SK-N-MC (cell line): Measurements from ENCODE around the gene UBIAD1.

ENCODE experiments used
- DNase-seq: peaks from one replicate; pipeline ENCODE4 v3.0.0-alpha.2; 2011; ENCODE audit warnings: low read depth, low spot score
- H3K27ac ChIP-seq: fragments of 200-600 bp; sonication (generic); 2 replicates; pipeline ENCODE4 v1.5.1; 2016; ENCODE audit warnings: mixed run types
- H3K36me3 ChIP-seq: fragments of 200-600 bp; sonication (generic); 2 replicates; pipeline ENCODE4 v1.6.1; 2017; ENCODE audit warnings: antibody characterized with exemption, low read length, mixed read lengths; ENCODE audit not compliant: insufficient read depth
- H3K4me3 ChIP-seq: fragments of 200-600 bp; sonication (generic); 2 replicates; pipeline ENCODE4 v1.5.1; 2016
- H3K9ac ChIP-seq: fragments of 200-600 bp; sonication (generic); 2 replicates; pipeline ENCODE4 v1.8.0; 2017; ENCODE audit warnings: mixed run types, mixed read lengths; ENCODE audit not compliant: insufficient read length
- H3K9me3 ChIP-seq: fragments of 200-600 bp; sonication (generic); 2 replicates; pipeline ENCODE4 v1.6.1; 2017; ENCODE audit warnings: low read depth, mild to moderate bottlenecking, antibody characterized with exemption, low read length, moderate library complexity, mixed read lengths
- EZH2 ChIP-seq: fragments of 200-600 bp; sonication (generic); IDR thresholded peaks from one replicate; pipeline ENCODE4 v1.6.1; 2017; ENCODE audit warnings: antibody characterized with exemption
- FOXP2 ChIP-seq: optimal IDR thresholded peaks from 2 replicates; pipeline ENCODE3; 2011; ENCODE audit warnings: mild to moderate bottlenecking, moderate library complexity; ENCODE audit not compliant: insufficient read depth; ENCODE audit errors: extremely low read length, control extremely low read depth
- POLR2AphosphoS5 ChIP-seq: IDR thresholded peaks from 2 replicates; pipeline ENCODE4 v1.6.1; 2012; ENCODE audit warnings: mild to moderate bottlenecking, low read depth, low read length, borderline replicate concordance

UBIAD1 gene

DNA sequence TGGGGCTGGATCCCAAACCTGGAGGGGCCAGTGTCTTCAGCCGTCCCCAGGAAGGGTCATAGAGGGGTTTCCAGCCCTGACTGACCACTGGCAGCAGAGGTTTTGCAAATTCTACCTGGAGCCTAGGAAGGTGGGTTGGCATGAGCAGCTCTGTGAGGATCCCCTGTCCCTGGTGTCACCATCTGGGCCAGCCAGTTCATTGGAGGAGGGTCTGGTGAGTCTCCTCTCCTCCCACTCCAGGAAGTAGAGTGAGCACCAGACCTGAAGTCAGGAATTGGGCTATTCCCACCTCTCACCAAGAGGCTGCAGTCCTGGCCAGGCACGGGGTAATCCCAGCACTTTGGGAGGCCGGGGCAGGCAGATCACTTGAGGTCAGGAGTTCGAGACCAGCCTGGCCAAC, 57.4 kb downstream of the UBIAD1 start:
- Histone ChIP-seq H3K36me3 (no peaks in the 10 kb centered on the region), H3K27ac (no peak overlapping the region), H3K9me3 (no peaks in the 10 kb centered on the region), H3K9ac (no peak overlapping the region), H3K4me3 (no peak overlapping the region)
- DNase-seq, result no peak
- TF ChIP-seq POLR2AphosphoS5, result no peak
- no peak for TF ChIP-seq FOXP2
- TF ChIP-seq EZH2, result no peak

DNA sequence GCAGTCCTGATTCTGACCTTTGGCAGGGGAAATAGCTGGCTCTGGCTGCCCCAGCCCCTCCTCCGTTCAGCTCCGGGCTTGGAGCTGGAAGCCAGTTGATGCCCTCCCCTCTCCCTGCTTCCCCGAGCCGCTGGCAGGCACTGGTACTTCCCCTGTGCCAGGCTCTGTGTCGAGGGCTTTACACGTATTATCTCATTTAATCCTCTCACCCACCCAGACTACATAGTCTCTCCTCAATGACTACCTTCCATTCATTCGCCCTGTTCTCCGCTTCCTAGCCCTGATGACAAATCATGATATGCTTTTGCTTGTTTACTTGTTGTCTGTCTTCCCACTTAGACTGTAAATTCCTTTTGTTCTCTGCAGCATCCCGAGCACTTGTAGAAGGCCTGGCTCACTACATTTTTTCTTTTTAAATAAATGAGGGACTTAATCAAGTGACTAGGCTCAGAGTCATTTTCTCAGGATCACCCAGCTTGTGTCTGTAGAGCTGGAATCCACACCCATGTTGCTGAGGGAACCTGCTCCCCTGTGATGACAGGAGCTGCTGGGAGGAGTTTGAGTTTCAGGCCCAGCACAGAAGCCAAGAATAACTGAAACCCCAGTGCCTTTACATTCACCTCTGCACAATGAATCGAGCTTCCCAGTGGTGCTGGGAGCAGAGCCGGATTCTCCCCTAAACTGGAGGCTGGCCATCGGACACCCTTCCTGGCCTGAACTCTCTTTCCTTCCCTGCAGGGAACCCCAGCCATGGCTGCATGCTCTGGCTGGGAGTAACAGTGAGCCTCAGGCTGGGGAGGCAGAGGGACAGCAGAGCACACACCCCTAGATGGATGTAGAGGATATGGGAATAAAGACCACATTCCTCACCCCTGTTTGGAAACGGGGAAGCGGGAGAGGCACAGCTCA, 58.3 kb downstream of the UBIAD1 start:
- Histone ChIP-seq H3K9ac (no peak overlapping the region), H3K27ac (no peak overlapping the region)
- DNase-seq, result no peak

DNA sequence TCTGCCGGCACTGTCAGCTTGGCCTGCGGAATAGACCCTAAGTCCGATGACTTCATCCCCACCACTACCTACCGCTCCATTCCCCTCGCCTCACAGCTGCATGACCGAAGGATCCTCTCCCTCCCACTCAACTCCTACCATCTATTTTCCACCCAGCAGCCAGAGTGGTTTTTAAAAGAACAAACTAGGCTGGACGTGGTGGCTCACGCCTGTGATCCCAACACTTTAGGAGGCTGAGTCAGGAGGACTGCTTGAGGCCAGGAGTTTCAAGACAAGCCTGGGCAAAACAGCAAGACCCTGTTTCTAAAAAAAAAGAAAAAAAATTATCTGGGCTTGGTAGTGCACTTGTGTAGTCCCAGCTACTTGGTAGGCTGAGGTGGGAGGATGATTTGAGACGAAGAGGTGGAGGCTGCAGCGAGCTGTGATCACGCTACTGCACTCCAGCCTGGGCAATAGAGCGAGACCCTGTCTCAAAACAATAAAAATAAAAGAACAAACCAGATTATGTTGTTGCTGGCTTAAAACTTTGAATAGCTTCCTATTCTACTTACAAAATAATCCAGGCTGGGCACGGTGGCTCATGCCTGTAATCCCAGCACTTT, 59.0 kb downstream of the UBIAD1 start:
- no peak overlapping the region for H3K9ac ChIP-seq
- no peak for TF ChIP-seq FOXP2
- TF ChIP-seq EZH2, result no peak
- no peak for TF ChIP-seq POLR2AphosphoS5

More for the DNA sequence above, 58.3 kb downstream of the UBIAD1 start:
- Histone ChIP-seq H3K9me3 (no peaks in the 10 kb centered on the region), H3K36me3 (no peaks in the 10 kb centered on the region), H3K4me3 (no peak overlapping the region)
- TF ChIP-seq FOXP2 (no peak), EZH2 (no peak), POLR2AphosphoS5 (no peak)

DNA sequence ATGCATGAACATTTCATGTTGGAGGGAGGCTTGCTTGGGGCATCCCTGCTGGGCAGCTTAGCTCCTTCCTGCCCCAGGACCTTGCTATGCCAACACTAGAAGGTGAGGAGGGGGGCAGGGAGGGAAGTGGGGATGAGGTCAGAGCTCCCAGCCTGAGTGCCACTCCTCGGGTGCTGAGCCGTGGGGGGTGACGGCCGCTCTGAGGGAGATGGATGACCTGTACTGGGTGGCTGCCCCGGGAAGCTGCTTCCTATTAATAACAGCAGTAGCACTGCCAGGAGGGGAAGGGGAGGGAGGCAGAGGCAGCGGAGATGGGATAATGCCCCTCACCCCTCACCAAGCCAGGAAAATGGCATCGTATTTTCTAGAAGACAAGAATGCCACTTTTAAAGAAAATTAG, 60.6 kb downstream of the UBIAD1 start:
- TF ChIP-seq POLR2AphosphoS5, result no peak
- TF ChIP-seq FOXP2, result no peak
- no peak for TF ChIP-seq EZH2
- H3K9me3 ChIP-seq, result no peaks in the 10 kb centered on the region
- no peak for DNase-seq

More for the DNA sequence above, 59.0 kb downstream of the UBIAD1 start:
- Histone ChIP-seq H3K27ac (no peak overlapping the region), H3K36me3 (no peaks in the 10 kb centered on the region), H3K4me3 (no peak overlapping the region), H3K9me3 (no peaks in the 10 kb centered on the region)
- DNase-seq, result no peak

DNA sequence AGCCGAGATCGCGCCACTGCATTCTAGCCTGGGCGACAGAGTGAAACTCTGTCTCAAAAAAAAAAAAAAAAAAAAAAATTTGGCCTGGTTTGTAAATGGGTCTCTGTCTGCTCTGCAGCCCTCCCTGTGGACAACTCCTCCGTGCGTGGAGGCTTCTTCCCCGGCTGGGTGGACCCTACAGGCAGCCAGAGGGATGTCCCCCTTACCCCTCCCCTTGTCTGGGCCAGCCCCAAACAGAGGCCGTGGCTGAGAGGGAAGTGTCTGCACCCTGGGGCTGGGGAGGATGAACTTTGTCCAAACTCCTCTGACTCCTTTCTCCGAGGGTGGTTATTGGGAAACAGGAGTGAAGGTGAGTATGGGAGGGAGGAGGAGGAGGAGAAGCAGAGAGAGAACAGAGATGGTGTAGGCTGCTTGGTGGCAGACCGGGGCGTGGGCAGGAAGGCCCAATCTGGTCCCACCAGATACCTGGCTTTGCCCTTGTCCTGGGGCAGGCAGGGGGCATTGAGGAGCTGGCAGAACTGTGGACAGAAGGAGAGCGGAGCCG, 61.3 kb downstream of the UBIAD1 start:
- no peak overlapping the region for H3K4me3 ChIP-seq
- H3K27ac ChIP-seq, result no peak overlapping the region
- H3K36me3 ChIP-seq, result no peaks in the 10 kb centered on the region
- TF ChIP-seq EZH2, result no peak
- no peak for TF ChIP-seq POLR2AphosphoS5
- no peak for TF ChIP-seq FOXP2
- no peaks in the 10 kb centered on the region for H3K9me3 ChIP-seq
- no peak overlapping the region for H3K9ac ChIP-seq
- DNase-seq, result no peak

More for the DNA sequence above, 60.6 kb downstream of the UBIAD1 start:
- no peak overlapping the region for H3K27ac ChIP-seq
- H3K9ac ChIP-seq, result no peak overlapping the region
- H3K36me3 ChIP-seq, result no peaks in the 10 kb centered on the region
- H3K4me3 ChIP-seq, result no peak overlapping the region

DNA sequence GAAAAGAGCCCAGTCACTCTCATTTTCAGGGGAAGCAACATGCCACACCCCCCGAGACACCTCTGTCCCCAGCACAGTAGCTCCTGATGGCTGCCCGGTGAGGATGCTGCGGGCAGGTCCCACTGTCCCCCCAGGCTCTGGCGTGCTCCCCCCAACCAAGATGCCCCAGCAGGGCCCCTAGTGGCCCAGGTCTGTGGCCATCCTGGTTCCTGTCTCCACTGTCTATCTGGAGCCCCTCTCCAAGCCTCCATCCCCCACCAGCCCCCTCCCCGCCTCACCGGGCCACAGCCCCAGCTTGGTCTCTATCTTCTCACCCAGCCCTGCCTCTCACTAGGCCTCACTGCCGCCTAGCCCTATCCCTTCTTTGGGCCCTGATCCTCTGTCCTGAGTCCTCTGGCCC, 61.8 kb downstream of the UBIAD1 start:
- Histone ChIP-seq H3K9me3 (no peaks in the 10 kb centered on the region), H3K27ac (no peak overlapping the region), H3K9ac (no peak overlapping the region), H3K4me3 (no peak overlapping the region), H3K36me3 (no peaks in the 10 kb centered on the region)
- no peak for DNase-seq
- TF ChIP-seq FOXP2, result no peak
- no peak for TF ChIP-seq EZH2
- TF ChIP-seq POLR2AphosphoS5, result no peak

DNA sequence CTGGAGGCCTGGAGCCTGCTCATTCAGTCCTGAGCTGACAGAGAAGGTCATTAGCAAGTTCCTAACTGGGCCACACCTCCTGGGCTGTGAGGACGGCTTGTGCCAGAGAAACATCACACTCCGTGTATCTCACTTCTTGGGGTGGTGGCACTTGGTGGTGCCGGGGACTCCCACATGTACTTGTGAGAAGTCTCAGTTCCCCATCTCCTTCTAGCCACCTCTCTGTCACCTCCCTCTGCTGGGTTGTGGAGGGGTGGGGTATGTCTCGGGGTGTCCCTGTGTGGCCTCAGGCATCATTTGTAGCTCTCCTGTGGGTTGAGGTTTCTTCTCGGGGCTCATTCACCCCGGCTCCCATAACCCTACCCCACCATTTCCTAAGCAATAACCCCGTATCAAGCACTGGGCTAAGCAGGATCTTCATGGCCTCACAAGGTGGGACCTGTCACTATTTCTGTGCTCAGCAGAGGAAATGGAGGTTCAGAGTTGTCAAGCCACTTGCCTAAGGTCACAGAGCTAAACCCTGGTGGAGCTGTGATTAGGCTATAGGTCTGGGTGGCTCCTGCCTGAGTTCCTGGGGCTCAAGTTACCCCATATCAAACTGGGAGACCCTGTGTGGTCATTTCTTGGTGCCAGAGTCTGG, 62.5 kb downstream of the UBIAD1 start:
- no peak overlapping the region for H3K9ac ChIP-seq
- no peak for TF ChIP-seq EZH2
- no peak for TF ChIP-seq POLR2AphosphoS5
- no peak for TF ChIP-seq FOXP2
- no peaks in the 10 kb centered on the region for H3K9me3 ChIP-seq
- DNase-seq, result no peak
- no peaks in the 10 kb centered on the region for H3K36me3 ChIP-seq
- no peak overlapping the region for H3K27ac ChIP-seq
- no peak overlapping the region for H3K4me3 ChIP-seq

DNA sequence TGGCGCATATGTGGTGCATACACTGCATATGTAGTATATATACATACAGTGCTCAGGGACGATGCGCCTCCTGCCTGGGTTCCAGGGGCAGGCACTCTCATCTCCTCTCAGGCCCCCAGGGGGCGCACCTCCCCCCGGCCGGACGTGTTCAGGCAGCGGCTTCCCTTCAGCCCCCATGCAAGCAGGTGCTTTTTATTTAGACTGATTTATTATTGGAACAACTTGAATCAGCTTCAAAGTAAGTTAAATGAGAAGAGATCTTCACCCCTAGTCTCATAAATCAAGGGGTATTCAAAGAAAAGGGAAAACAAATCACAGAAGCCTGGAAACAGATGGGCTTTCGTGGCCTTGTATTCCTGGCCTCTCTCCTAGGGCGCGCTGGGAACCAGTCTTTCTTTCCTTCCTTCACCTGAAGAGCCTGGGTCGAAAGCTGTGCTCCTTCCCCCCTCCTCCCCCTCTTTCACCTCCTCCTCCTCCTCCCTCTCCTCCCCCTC, 64.6 kb downstream of the UBIAD1 start:
- Histone ChIP-seq H3K9me3 (no peaks in the 10 kb centered on the region), H3K4me3 (no peak overlapping the region), H3K9ac (no peak overlapping the region), H3K36me3 (no peaks in the 10 kb centered on the region), H3K27ac (no peak overlapping the region)
- no peak for DNase-seq
- TF ChIP-seq POLR2AphosphoS5, result no peak
- no peak for TF ChIP-seq FOXP2
